Stimulated activated CD4-positive, alpha-beta T cell treated with anti-CD3 and anti-CD28 coated beads, Interleukin-12 subunit alpha, Interleukin-12 subunit beta, amount 100 ng/mL, for 4 hours (primary cell): ENCODE results near the gene DNASE2B.
A peak's percentile ranks its signal among the peaks of the same experiment; 100 is the strongest.
"Not testable (repeated sequence)": the region's sequence is repeated elsewhere in the genome, so short reads cannot be mapped to it uniquely, and the experiment has no call there.

Source experiments
- DNase-seq: peaks from one replicate; pipeline ENCODE4 v3.0.0-alpha.2; 2020

DNASE2B gene

GRCh38 chr1:84415396-84415795 is 17.1 kb downstream of the DNASE2B start:
- DNase-seq, result no peak

- no peak for DNase-seq
These were observed 24.6 kb downstream of the DNASE2B start for GRCh38 chr1:84422909-84423308.

- DNase-seq, result no peak
These were observed 26.3 kb downstream of the DNASE2B start for GRCh38 chr1:84424513-84425149.

- DNase-seq, result no peak
These were observed 27.0 kb downstream of the DNASE2B start for GRCh38 chr1:84425150-84425896.

GRCh38 chr1:84426376-84426775 is 28.1 kb downstream of the DNASE2B start:
- no peak for DNase-seq

GRCh38 chr1:84427250-84428188 is 29.2 kb downstream of the DNASE2B start:
- no peak for DNase-seq

- DNase-seq, result no peak
These were observed 30.0 kb downstream of the DNASE2B start for GRCh38 chr1:84428235-84428634.

GRCh38 chr1:84429231-84429630 is 30.9 kb downstream of the DNASE2B start:
- no peak for DNase-seq

- no peak for DNase-seq
These were observed 32.3 kb downstream of the DNASE2B start for GRCh38 chr1:84430546-84430945.

GRCh38 chr1:84433258-84434080 is 35.2 kb downstream of the DNASE2B start:
- peak; percentile 20 for DNase-seq

- DNase-seq, result no peak
These were observed 35.9 kb downstream of the DNASE2B start for GRCh38 chr1:84434081-84434769.

- DNase-seq, result no peak
These were observed 36.7 kb downstream of the DNASE2B start for GRCh38 chr1:84434801-84435549.

GRCh38 chr1:84436876-84437655 is 38.8 kb downstream of the DNASE2B start:
- no peak for DNase-seq

- no peak for DNase-seq
These were observed 44.0 kb downstream of the DNASE2B start for GRCh38 chr1:84442256-84442655.

- DNase-seq, result not testable (repeated sequence)
These were observed 44.7 kb downstream of the DNASE2B start for GRCh38 chr1:84442747-84443646.

GRCh38 chr1:84448704-84449103 is 50.4 kb downstream of the DNASE2B start:
- not testable (repeated sequence) for DNase-seq

- DNase-seq, result no peak
These were observed 52.6 kb downstream of the DNASE2B start for GRCh38 chr1:84450910-84451309.

GRCh38 chr1:84452436-84452835 is 54.2 kb downstream of the DNASE2B start:
- no peak for DNase-seq

GRCh38 chr1:84462118-84462517 is 63.8 kb downstream of the DNASE2B start:
- no peak for DNase-seq
